ENCODE data around the gene FAT1. TPM values are rescaled to one million over a fixed set of nuclear protein-coding genes. Genes with fewer than 3 reads are reported as not detected.

The FAT1 gene
- polyA plus RNA-seq, 1 experiment: 489 TPM

- TF ChIP-seq CTCF (IDR thresholded peaks at IDR 0.05; ENCODE audit: insufficient read depth, low read depth, low read length): no peak
- ChIA-PET POLR2A (no interaction called here), CTCF (interaction anchor here (0.6 to 0.7 kb wide), 2 partner anchors 18 to 633 kb away, joined by 3 to 5 read pairs; no protein-coding TSS in a partner anchor)
- no peaks in the 10 kb centered on the region for H3K27me3 ChIP-seq (ENCODE audit: control insufficient read depth, insufficient read depth, low read length)
- DNase-seq (ENCODE audit: low read depth): no peak
- no peak overlapping the region for H3K4me3 ChIP-seq (ENCODE audit: low read depth, low read length)
- no peaks in the 10 kb centered on the region for H3K36me3 ChIP-seq (ENCODE audit: control insufficient read depth, insufficient read depth, low read length)
Measured at GRCh38 chr4:186743261-186743660, 19.6 kb upstream of the FAT1 start.

DNA sequence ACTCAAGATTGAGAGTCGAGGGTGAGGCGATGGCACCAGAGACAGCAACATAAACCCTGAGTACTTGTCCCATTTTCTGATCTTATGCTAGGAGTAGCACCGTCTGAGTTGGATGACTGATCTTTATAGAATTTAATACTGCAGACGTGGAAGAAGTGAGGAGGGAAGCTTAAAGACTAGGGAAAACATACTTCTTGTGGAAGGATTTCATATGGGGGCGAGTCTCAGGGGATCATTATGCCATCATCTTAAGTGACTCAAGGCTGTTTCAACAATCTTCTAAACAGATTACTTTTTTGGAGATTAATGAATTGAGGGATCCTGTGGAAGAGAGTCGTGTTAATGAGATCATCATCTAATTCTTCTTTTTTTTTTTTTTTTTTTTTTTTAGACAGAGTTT is 17.2 kb upstream of the FAT1 start:
- CTCF ChIA-PET: interaction anchor here (1.6 kb wide), 1 partner anchor 8 kb away, joined by 3 read pairs; no protein-coding TSS in a partner anchor
- H3K27me3 ChIP-seq (ENCODE audit: control insufficient read depth, insufficient read depth, low read length): no peaks in the 10 kb centered on the region
- H3K4me3 ChIP-seq (ENCODE audit: low read depth, low read length): no peak overlapping the region
- TF ChIP-seq CTCF (IDR thresholded peaks at IDR 0.05; ENCODE audit: insufficient read depth, low read depth, low read length): no peak
- POLR2A ChIA-PET: interaction anchor here (0.6 kb wide), 1 partner anchor 24 kb away, joined by 15 read pairs; no protein-coding TSS in a partner anchor
- no peak for DNase-seq (ENCODE audit: low read depth)
- H3K36me3 ChIP-seq (ENCODE audit: control insufficient read depth, insufficient read depth, low read length): no peaks in the 10 kb centered on the region

DNA sequence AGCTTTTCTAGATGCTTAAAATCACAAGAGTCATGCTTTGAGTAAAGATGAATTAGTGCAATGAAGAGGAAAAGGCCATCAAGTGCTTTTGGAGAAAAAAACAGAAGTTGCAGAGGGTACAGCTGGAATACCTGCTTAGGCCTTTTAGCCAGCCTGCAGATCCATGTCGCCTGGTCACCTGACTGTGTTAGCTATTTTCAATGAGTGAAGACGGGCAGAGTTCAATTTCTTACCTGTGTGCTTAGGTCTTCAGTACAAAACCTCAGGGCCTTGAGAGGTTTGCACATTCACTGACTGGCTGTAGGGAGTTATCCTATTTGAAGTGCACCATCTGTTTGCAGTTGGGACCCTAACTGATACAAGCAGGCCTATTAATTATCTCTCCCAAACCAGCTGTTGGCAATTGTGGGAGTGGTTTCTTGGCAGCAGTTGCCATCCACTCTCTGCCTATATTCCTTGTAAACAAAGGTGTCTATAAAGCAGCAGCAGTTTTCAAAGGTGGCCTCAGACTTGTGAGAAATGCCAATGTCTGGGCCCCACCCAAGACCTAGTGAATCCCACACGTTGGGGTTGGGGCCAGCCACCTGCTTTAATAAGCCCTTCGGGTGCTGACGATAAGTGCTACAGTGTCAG is 16.3 kb upstream of the FAT1 start:
- no peak for DNase-seq (ENCODE audit: low read depth)
- Histone ChIP-seq H3K27me3 (ENCODE audit: control insufficient read depth, insufficient read depth, low read length) (no peaks in the 10 kb centered on the region), H3K36me3 (ENCODE audit: control insufficient read depth, insufficient read depth, low read length) (no peaks in the 10 kb centered on the region), H3K4me3 (ENCODE audit: low read depth, low read length) (no peak overlapping the region)
- TF ChIP-seq CTCF (IDR thresholded peaks at IDR 0.05; ENCODE audit: insufficient read depth, low read depth, low read length): no peak
- CTCF ChIA-PET: interaction anchor here (1.6 kb wide), 1 partner anchor 9 kb away, joined by 3 read pairs; no protein-coding TSS in a partner anchor
- POLR2A ChIA-PET: no interaction called here

DNA sequence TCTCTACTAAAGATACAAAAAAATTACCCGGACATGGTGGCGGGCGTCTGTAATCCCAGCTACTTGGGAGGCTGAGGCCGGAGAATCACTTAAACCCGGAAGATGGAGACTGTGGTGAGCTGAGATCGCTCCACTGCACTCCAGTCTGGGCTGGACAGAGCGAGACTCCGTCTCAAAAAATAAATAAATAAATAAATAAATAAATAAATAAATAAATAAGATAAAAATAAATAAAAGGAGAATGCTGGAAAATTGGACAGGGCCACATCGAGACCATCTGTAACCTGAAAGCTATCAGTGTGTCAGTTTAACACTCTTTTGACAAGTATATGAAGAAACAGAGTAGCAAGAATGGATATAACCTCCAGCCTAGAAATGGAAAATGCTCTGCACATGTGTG is 15.7 kb upstream of the FAT1 start:
- no peak for TF ChIP-seq CTCF (IDR thresholded peaks at IDR 0.05; ENCODE audit: insufficient read depth, low read depth, low read length)
- CTCF ChIA-PET: interaction anchor here (0.5 to 1.6 kb wide), 2 partner anchors 9 to 55 kb away, joined by 3 to 4 read pairs; no protein-coding TSS in a partner anchor
- POLR2A ChIA-PET: no interaction called here
- Histone ChIP-seq H3K4me3 (ENCODE audit: low read depth, low read length) (no peak overlapping the region), H3K27me3 (ENCODE audit: control insufficient read depth, insufficient read depth, low read length) (no peaks in the 10 kb centered on the region), H3K36me3 (ENCODE audit: control insufficient read depth, insufficient read depth, low read length) (no peaks in the 10 kb centered on the region)
- DNase-seq (ENCODE audit: low read depth): no peak

DNA sequence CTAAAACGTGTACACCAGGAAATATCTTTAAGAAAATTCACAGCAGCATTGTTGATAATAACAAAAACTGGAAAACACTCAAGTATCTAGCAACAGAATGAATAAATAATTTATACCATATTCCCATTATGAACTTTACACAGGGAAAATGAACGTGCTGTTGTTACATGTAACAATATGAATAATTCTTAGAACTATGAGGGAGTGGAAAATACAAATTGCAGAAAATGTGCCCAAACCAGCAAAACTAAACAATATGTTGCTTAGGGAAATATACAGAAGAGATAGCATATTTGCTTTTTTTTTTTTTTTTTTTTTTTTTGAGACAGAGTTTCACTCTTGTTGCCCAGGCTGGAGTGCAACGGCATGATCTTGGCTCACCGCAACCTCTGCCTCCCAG is 14.8 kb upstream of the FAT1 start:
- H3K27me3 ChIP-seq (ENCODE audit: control insufficient read depth, insufficient read depth, low read length): no peaks in the 10 kb centered on the region
- no peak overlapping the region for H3K4me3 ChIP-seq (ENCODE audit: low read depth, low read length)
- no peaks in the 10 kb centered on the region for H3K36me3 ChIP-seq (ENCODE audit: control insufficient read depth, insufficient read depth, low read length)
- ChIA-PET CTCF (interaction anchor here (0.9 kb wide), 1 partner anchor 9 kb away, joined by 4 read pairs; no protein-coding TSS in a partner anchor), POLR2A (no interaction called here)
- no peak for TF ChIP-seq CTCF (IDR thresholded peaks at IDR 0.05; ENCODE audit: insufficient read depth, low read depth, low read length)
- DNase-seq (ENCODE audit: low read depth): no peak

Measured in BJ (cell line).